Measurements from ENCODE around the gene RADX.

DNA sequence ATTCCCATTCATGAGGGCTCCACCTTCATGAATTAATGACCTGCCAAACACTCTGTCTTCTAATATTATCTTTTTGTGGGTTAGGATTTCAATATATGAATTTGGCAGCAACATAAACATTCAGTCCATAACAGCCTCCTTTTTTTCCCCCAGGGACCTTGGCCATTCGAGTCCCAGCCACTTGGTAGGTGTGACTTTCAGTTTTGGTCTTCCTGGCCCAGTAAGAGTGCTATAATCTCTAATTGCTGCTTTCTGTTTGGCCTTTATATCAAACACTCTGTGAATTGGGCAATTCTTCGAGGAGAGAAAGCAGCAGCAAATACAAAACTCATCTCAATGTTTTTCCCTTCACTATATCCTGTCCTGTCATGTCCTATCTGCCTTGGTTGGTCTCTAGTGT is 12.4 kb upstream of the RADX start:
- TF ChIP-seq, protein P1, sequence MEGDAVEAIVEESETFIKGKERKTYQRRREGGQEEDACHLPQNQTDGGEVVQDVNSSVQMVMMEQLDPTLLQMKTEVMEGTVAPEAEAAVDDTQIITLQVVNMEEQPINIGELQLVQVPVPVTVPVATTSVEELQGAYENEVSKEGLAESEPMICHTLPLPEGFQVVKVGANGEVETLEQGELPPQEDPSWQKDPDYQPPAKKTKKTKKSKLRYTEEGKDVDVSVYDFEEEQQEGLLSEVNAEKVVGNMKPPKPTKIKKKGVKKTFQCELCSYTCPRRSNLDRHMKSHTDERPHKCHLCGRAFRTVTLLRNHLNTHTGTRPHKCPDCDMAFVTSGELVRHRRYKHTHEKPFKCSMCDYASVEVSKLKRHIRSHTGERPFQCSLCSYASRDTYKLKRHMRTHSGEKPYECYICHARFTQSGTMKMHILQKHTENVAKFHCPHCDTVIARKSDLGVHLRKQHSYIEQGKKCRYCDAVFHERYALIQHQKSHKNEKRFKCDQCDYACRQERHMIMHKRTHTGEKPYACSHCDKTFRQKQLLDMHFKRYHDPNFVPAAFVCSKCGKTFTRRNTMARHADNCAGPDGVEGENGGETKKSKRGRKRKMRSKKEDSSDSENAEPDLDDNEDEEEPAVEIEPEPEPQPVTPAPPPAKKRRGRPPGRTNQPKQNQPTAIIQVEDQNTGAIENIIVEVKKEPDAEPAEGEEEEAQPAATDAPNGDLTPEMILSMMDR (conservative IDR thresholded peaks at IDR 0.05) = no peak
- TF ChIP-seq ZFX (IDR thresholded peaks at IDR 0.05) = no peak

All from C4-2B (cell line).